Neuronal stem cell (in vitro differentiated cells): ENCODE results near the gene DCAF7.
A peak's percentile ranks its signal among the peaks of the same experiment; 100 is the strongest.

Source experiments
- DNase-seq: peaks from one replicate; pipeline ENCODE4 v3.0.0-alpha.2; 2013; ENCODE audit warnings: low spot score
- H2AFZ ChIP-seq: one replicate; pipeline ENCODE4 v1.6.1; 2013; ENCODE audit warnings: mild to moderate bottlenecking, low read length, inconsistent platforms
- H2AK5ac ChIP-seq: 2 replicates; pipeline ENCODE4 v1.6.1; 2013; ENCODE audit warnings: low read depth, mild to moderate bottlenecking, inconsistent platforms, low read length, moderate library complexity, mixed read lengths
- H2BK120ac ChIP-seq: 2 replicates; pipeline ENCODE4 v1.6.1; 2013; ENCODE audit warnings: low read depth, mild to moderate bottlenecking, inconsistent platforms, low read length, moderate library complexity, mixed read lengths
- H2BK12ac ChIP-seq: one replicate; pipeline ENCODE4 v1.6.1; 2013; ENCODE audit warnings: low read length, inconsistent platforms
- H2BK15ac ChIP-seq: 2 replicates; pipeline ENCODE4 v1.6.1; 2013; ENCODE audit warnings: mild to moderate bottlenecking, low read length, inconsistent platforms, mixed read lengths
- H2BK5ac ChIP-seq: one replicate; pipeline ENCODE4 v1.6.1; 2013; ENCODE audit warnings: inconsistent platforms, mild to moderate bottlenecking, low read length, moderate library complexity
- H3K14ac ChIP-seq: one replicate; pipeline ENCODE4 v1.6.1; 2013; ENCODE audit warnings: low read length, inconsistent platforms
- H3K18ac ChIP-seq: 2 replicates; pipeline ENCODE4 v1.6.1; 2013; ENCODE audit warnings: low read length, inconsistent platforms
- H3K23ac ChIP-seq: 2 replicates; pipeline ENCODE4 v1.6.1; 2013; ENCODE audit warnings: low read depth, mild to moderate bottlenecking, mixed read lengths, low read length, inconsistent platforms; ENCODE audit not compliant: poor library complexity
- H3K27ac ChIP-seq: replicated peaks from 3 replicates; pipeline ENCODE4 v1.5.1; 2013; ENCODE audit warnings: low read length, inconsistent platforms
- H3K27me3 ChIP-seq, 3 experiments: 2 replicates each; pipeline ENCODE4 v1.6.1; 2013; ENCODE audit warnings: low read length in 3 of 3, mild to moderate bottlenecking in 2 of 3, inconsistent platforms in 1 of 3, low read depth in 1 of 3, mixed read lengths in 1 of 3, moderate library complexity in 1 of 3; ENCODE audit not compliant: control insufficient read depth in 3 of 3, insufficient read depth in 3 of 3
- H3K36me3 ChIP-seq, 2 donors: replicated peaks in 1 of 2; 2 replicates each; pipeline ENCODE4 v1.6.1; 2013; ENCODE audit warnings: low read length in 2 of 2; ENCODE audit not compliant: control insufficient read depth in 2 of 2, insufficient read depth in 2 of 2
- H3K4ac ChIP-seq: 2 replicates; pipeline ENCODE4 v1.6.1; 2013; ENCODE audit warnings: inconsistent platforms, mild to moderate bottlenecking, low read length, moderate library complexity
- H3K4me1 ChIP-seq, 2 donors: 1 replicate in 1 of 2; 2 replicates in 1 of 2; pipeline ENCODE4 v1.6.1; 2013; ENCODE audit warnings: low read length in 2 of 2, low read depth in 1 of 2; ENCODE audit not compliant: control insufficient read depth in 2 of 2, insufficient read depth in 1 of 2
- H3K4me2 ChIP-seq: one replicate; pipeline ENCODE4 v1.6.1; 2013; ENCODE audit warnings: mild to moderate bottlenecking, low read length, inconsistent platforms; ENCODE audit not compliant: insufficient read depth, poor library complexity, severe bottlenecking
- H3K4me3 ChIP-seq, 2 donors: 2 replicates each; pipeline ENCODE4 v1.5.1; 2013; ENCODE audit warnings: low read length in 2 of 2, mild to moderate bottlenecking in 2 of 2, inconsistent platforms in 1 of 2, moderate library complexity in 1 of 2
- H3K79me1 ChIP-seq: one replicate; pipeline ENCODE4 v1.6.1; 2013; ENCODE audit warnings: low read depth, mild to moderate bottlenecking, inconsistent platforms, low read length, moderate library complexity
- H3K9ac ChIP-seq: one replicate; pipeline ENCODE4 v1.6.1; 2013; ENCODE audit warnings: mild to moderate bottlenecking, low read depth, low read length, inconsistent platforms; ENCODE audit not compliant: poor library complexity
- H3K9me3 ChIP-seq, 2 donors: replicated peaks in 1 of 2; 2 replicates each; pipeline versions ENCODE3 to v1.6.1; 2013; ENCODE audit warnings: low read length in 2 of 2, mild to moderate bottlenecking in 2 of 2, inconsistent platforms in 1 of 2, low read depth in 1 of 2, mixed read lengths in 1 of 2, moderate library complexity in 1 of 2; ENCODE audit not compliant: control insufficient read depth in 2 of 2, insufficient read depth in 1 of 2
- H4K8ac ChIP-seq: one replicate; pipeline ENCODE4 v1.6.1; 2013; ENCODE audit warnings: low read depth, mild to moderate bottlenecking, inconsistent platforms, low read length, moderate library complexity
- H4K91ac ChIP-seq: one replicate; pipeline ENCODE4 v1.6.1; 2013; ENCODE audit warnings: low read length, low read depth, mild to moderate bottlenecking, inconsistent platforms; ENCODE audit not compliant: poor library complexity
- WGBS, 2 donors: extraction: QIAGEN DNeasy Blood & Tissue Kit; methylation state at CpG; one replicate each; pipeline ENCODE4 v1.1.7; 2013; ENCODE audit warnings: missing lambda C conversion rate in 2 of 2, mixed read lengths in 1 of 2; ENCODE audit not compliant: insufficient read length in 2 of 2, insufficient replicate concordance in 1 of 2; ENCODE audit errors: extremely low coverage in 2 of 2; 5-methylcytosine and 5-hydroxymethylcytosine counted together

DCAF7 gene

DNA sequence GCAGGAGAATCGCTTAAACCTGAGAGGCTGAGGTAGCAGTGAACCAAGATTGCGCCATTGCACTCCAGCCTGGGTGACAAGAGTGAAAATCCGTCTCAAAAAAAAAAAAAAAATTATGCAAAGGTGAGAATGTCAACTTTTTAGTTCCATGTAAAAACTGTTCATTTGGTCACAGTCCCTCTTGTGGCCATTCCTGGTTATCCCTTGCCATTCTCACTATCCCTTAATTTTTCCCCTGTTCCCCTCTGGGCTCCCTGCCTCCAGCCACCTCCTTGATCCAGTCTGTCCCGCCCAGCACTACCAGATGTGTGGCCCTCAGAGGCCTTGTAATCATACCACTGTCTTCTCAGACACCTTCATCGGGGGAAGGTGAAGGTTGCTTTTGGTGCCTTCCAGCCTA lies 23.4 kb downstream of the DCAF7 start:
- Histone ChIP-seq H2AFZ (no peak overlapping the region), H3K27me3 (no peaks in the 10 kb centered on the region), H3K4me1 (no peaks in the 10 kb centered on the region), H3K4me3 (no peak overlapping the region), H3K79me1 (peaks cover 4% of the 10 kb centered on the region), H3K36me3 (peaks cover 4 to 23% of the 10 kb centered on the region in 2 donors), H3K9ac (peak overlapping the region; percentile 2), H3K4me2 (no peak overlapping the region), H4K91ac (no peak overlapping the region), H3K23ac (no peak overlapping the region), H2BK120ac (no peak overlapping the region), H3K4ac (no peak overlapping the region), H2AK5ac (no peak overlapping the region), H3K14ac (no peak overlapping the region), H3K18ac (no peak overlapping the region), H3K9me3 (no peaks in the 10 kb centered on the region), H3K27ac (no peak overlapping the region), H2BK15ac (no peak overlapping the region), H2BK5ac (no peak overlapping the region), H4K8ac (no peak overlapping the region), H2BK12ac (no peak overlapping the region)
- no CpG with 5 or more reads among the region's 5 CpGs for WGBS, 2 donors
- DNase-seq: no peak

DNA sequence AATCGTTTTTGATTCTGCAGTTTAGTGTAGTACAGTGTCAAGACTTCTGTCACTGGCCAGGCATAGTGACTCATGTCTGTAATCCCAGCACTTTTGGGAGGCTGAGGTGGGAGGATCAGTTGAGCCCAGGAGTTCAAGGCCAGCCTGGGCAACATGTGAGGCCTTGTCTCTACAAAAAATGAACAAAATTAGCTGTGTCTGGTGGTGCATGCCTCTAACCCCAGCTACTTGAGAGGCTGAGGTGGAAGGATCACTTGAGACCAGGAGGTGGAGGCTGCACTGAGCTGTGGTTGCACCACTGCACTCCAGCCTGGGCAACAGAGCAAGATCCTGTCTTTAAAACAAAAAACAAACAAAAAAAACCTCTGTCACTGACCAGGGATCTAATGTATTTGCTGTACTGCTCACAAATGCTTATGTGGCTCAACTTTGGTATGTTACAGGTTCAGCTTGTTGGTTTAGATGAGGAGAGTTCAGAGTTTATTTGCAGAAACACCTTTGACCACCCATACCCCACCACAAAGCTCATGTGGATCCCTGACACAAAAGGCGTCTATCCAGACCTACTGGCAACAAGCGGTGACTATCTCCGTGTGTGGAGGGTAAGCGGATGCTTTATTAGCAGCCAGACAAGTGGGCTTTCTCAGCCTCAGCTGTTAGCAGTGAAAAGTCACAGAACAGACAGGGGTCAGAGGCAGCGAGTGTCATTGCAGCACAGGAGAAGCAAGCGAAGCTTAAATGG lies 27.9 kb downstream of the DCAF7 start:
- peaks cover 14 to 60% of the 10 kb centered on the region in 2 donors for H3K36me3 ChIP-seq
- no peak overlapping the region for H2AFZ ChIP-seq
- no peak overlapping the region for H3K4me2 ChIP-seq
- no peak overlapping the region for H2BK12ac ChIP-seq
- H2BK15ac ChIP-seq: no peak overlapping the region
- no peak overlapping the region for H3K14ac ChIP-seq
- H3K79me1 ChIP-seq: peaks cover 4% of the 10 kb centered on the region
- H3K23ac ChIP-seq: no peak overlapping the region
- no peak overlapping the region for H2AK5ac ChIP-seq
- no peak overlapping the region for H4K8ac ChIP-seq
- no peak for DNase-seq
- no CpG with 5 or more reads among the region's 7 CpGs for WGBS, 2 donors
- no peak overlapping the region for H2BK120ac ChIP-seq
- H3K27me3 ChIP-seq: no peaks in the 10 kb centered on the region
- H4K91ac ChIP-seq: no peak overlapping the region
- no peaks in the 10 kb centered on the region for H3K4me1 ChIP-seq
- H3K18ac ChIP-seq: no peak overlapping the region
- H3K9ac ChIP-seq: no peak overlapping the region
- no peak overlapping the region for H3K27ac ChIP-seq
- no peaks in the 10 kb centered on the region for H3K9me3 ChIP-seq
- H2BK5ac ChIP-seq: no peak overlapping the region
- H3K4me3 ChIP-seq: no peak overlapping the region
- H3K4ac ChIP-seq: no peak overlapping the region

DNA sequence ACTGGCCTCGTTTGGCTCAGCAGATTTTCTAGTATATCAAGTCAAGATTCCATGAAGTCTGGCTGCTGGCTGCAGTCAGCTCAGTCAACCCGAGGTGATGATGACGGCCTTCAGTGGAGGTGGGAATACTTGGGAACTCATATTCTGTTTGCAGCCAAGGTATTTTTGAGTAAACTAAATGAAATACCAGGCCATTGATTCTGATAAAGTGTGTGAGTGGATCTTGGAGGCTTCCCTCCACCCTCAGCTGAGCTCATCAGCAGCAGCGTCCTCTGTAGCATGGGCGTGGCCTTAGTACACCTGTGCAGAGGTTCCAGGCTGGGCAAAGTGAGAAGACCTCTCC lies 28.5 kb downstream of the DCAF7 start:
- Histone ChIP-seq H3K9me3 (no peaks in the 10 kb centered on the region), H3K27ac (no peak overlapping the region), H4K91ac (no peak overlapping the region), H3K79me1 (peaks cover 4% of the 10 kb centered on the region), H3K18ac (no peak overlapping the region), H3K4me2 (no peak overlapping the region), H3K27me3 (no peaks in the 10 kb centered on the region), H4K8ac (no peak overlapping the region), H3K4ac (no peak overlapping the region), H3K4me3 (no peak overlapping the region), H3K23ac (no peak overlapping the region), H2BK5ac (no peak overlapping the region), H2BK12ac (no peak overlapping the region), H3K9ac (no peak overlapping the region), H3K14ac (no peak overlapping the region), H2AFZ (no peak overlapping the region), H3K4me1 (no peaks in the 10 kb centered on the region), H2BK120ac (no peak overlapping the region), H2BK15ac (no peak overlapping the region), H2AK5ac (no peak overlapping the region), H3K36me3 (peaks cover 19 to 63% of the 10 kb centered on the region in 2 donors)
- no peak for DNase-seq
- WGBS, 2 donors: no CpG with 5 or more reads among the region's 5 CpGs

DNA sequence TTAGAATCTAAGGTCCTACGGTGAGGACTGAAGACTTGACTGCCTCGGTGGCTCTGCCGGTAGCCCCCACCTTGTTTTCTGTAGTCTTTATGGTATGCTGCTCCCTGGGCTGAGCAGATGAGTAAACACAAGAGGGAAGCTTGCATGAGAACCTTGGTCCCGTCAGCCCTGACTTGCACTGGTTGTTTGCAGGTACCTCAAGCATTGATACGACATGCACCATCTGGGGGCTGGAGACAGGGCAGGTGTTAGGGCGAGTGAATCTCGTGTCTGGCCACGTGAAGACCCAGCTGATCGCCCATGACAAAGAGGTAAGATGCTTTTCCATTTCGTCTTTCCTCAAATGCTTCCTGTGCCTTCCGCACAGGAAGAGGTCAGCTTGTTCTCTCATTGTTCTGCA lies 29.4 kb downstream of the DCAF7 start:
- Histone ChIP-seq H4K8ac (no peak overlapping the region), H3K4ac (no peak overlapping the region), H3K4me1 (no peaks in the 10 kb centered on the region), H3K9me3 (no peaks in the 10 kb centered on the region), H3K9ac (no peak overlapping the region), H2AFZ (no peak overlapping the region), H3K23ac (peak overlapping the region; percentile 18), H2BK120ac (no peak overlapping the region), H3K4me3 (no peak overlapping the region), H3K79me1 (peaks cover 4% of the 10 kb centered on the region), H2BK12ac (no peak overlapping the region), H3K27ac (no peak overlapping the region), H3K4me2 (no peak overlapping the region), H2BK5ac (no peak overlapping the region), H3K36me3 (peaks cover 17 to 67% of the 10 kb centered on the region in 2 donors), H2BK15ac (no peak overlapping the region), H3K18ac (no peak overlapping the region), H3K14ac (no peak overlapping the region), H3K27me3 (no peaks in the 10 kb centered on the region), H4K91ac (no peak overlapping the region), H2AK5ac (no peak overlapping the region)
- WGBS, 2 donors: no CpG with 5 or more reads among the region's 11 CpGs
- no peak for DNase-seq
